ENCODE data around the gene SARNP.

DNA sequence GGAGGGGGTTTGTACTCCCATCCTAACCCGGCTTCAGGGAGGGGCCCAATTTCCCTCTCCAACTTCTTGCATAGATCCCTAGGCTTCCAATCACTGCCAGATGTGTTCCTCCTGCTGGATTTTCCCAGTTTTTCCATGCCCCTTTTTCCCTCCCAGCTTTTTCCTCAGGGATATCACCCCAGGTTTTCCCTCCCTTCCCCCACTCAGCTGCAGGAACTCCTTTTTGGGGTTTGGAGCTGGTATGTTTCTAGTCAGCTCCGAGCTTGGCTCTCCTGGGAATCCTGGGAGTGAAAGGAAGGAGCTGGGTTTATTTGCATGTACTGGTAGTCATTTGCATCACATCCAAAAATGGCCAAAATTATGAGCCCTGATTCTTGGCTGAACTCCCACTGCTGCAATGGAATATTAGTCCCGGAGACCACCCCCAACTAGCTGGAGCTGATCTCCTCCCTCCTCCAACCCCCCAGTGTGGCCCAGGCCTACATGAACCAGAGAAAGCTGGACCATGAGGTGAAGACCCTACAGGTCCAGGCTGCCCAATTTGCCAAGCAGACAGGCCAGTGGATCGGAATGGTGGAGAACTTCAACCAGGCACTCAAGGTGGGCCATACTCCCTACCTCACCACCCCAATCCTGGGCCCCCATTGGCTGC is 98.8 kb downstream of the SARNP start:
- TF ChIP-seq, protein P1, sequence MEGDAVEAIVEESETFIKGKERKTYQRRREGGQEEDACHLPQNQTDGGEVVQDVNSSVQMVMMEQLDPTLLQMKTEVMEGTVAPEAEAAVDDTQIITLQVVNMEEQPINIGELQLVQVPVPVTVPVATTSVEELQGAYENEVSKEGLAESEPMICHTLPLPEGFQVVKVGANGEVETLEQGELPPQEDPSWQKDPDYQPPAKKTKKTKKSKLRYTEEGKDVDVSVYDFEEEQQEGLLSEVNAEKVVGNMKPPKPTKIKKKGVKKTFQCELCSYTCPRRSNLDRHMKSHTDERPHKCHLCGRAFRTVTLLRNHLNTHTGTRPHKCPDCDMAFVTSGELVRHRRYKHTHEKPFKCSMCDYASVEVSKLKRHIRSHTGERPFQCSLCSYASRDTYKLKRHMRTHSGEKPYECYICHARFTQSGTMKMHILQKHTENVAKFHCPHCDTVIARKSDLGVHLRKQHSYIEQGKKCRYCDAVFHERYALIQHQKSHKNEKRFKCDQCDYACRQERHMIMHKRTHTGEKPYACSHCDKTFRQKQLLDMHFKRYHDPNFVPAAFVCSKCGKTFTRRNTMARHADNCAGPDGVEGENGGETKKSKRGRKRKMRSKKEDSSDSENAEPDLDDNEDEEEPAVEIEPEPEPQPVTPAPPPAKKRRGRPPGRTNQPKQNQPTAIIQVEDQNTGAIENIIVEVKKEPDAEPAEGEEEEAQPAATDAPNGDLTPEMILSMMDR (conservative IDR thresholded peaks at IDR 0.05 in 1 of 2, IDR thresholded peaks at IDR 0.05 in 1 of 2; ENCODE audit: low read depth in 1 of 2, low read length in 2 of 2), result no peak
- no peak for TF ChIP-seq EZH2 (IDR thresholded peaks at IDR 0.05; ENCODE audit: low read length, missing control alignments)
